ENCODE results near the gene CPD. TPM values are rescaled to one million over a fixed set of nuclear protein-coding genes. Genes with fewer than 3 reads are reported as not detected.

CPD gene
- total and polyA plus RNA-seq, 2 of the 13 experiments (the other 11 are each of a cell fraction or from before 2014, with no cell fraction given), result 46.1 to 72.3 TPM

GRCh38 chr17:30351735-30352134 lies 27.0 kb upstream of the CPD start:
- Histone ChIP-seq H2AFZ (ENCODE audit: low read length) (no peak overlapping the region), H3K4me3 (replicated peaks in 1 of 3; ENCODE audit: insufficient read depth in 1 of 3, low read depth in 2 of 3, low read length in 3 of 3) (no peak overlapping the region), H3K27ac (ENCODE audit: extremely low read length, insufficient read depth, low read length) (no peak overlapping the region), H3K9ac (ENCODE audit: insufficient read depth, low read depth, low read length) (no peak overlapping the region), H4K20me1 (ENCODE audit: insufficient read depth, low read length) (no peaks in the 10 kb centered on the region), H3K36me3 (replicated peaks in 1 of 2; ENCODE audit: control insufficient read depth in 1 of 2, insufficient read depth in 2 of 2, low read length in 2 of 2) (no peaks in the 10 kb centered on the region), H3K27me3 (ENCODE audit: control insufficient read depth in 1 of 2, insufficient read depth in 2 of 2, low read length in 2 of 2) (no peaks in the 10 kb centered on the region), H3K79me2 (ENCODE audit: insufficient read depth, low read length) (no peaks in the 10 kb centered on the region), H3K4me2 (ENCODE audit: low read depth, low read length) (no peak overlapping the region), H3K9me3 (ENCODE audit: low read length) (no peaks in the 10 kb centered on the region), H3K4me1 (ENCODE audit: insufficient read depth, low read length) (peaks cover 58% of the 10 kb centered on the region)
- in situ Hi-C loops (cut with HindIII; ENCODE audit: extremely low pct_ligation_motif_present, low pct_unique_long_range_greater_than_20kb), result no loop called here
- TF ChIP-seq SRY (CRISPR knock-in tag; IDR thresholded peaks at IDR 0.05) (no peak), PRDM4 (CRISPR knock-in tag; IDR thresholded peaks at IDR 0.05; ENCODE audit: borderline replicate concordance) (no peak), ZNF768 (CRISPR knock-in tag; IDR thresholded peaks at IDR 0.05) (no peak), DR1 (CRISPR knock-in tag; IDR thresholded peaks at IDR 0.05) (no peak), ZNF7 (CRISPR knock-in tag; IDR thresholded peaks at IDR 0.05) (peak; percentile 94), ZBTB20 (CRISPR knock-in tag; IDR thresholded peaks at IDR 0.05; ENCODE audit: borderline replicate concordance, low read depth) (no peak)
- TF ChIP-seq, protein P1, sequence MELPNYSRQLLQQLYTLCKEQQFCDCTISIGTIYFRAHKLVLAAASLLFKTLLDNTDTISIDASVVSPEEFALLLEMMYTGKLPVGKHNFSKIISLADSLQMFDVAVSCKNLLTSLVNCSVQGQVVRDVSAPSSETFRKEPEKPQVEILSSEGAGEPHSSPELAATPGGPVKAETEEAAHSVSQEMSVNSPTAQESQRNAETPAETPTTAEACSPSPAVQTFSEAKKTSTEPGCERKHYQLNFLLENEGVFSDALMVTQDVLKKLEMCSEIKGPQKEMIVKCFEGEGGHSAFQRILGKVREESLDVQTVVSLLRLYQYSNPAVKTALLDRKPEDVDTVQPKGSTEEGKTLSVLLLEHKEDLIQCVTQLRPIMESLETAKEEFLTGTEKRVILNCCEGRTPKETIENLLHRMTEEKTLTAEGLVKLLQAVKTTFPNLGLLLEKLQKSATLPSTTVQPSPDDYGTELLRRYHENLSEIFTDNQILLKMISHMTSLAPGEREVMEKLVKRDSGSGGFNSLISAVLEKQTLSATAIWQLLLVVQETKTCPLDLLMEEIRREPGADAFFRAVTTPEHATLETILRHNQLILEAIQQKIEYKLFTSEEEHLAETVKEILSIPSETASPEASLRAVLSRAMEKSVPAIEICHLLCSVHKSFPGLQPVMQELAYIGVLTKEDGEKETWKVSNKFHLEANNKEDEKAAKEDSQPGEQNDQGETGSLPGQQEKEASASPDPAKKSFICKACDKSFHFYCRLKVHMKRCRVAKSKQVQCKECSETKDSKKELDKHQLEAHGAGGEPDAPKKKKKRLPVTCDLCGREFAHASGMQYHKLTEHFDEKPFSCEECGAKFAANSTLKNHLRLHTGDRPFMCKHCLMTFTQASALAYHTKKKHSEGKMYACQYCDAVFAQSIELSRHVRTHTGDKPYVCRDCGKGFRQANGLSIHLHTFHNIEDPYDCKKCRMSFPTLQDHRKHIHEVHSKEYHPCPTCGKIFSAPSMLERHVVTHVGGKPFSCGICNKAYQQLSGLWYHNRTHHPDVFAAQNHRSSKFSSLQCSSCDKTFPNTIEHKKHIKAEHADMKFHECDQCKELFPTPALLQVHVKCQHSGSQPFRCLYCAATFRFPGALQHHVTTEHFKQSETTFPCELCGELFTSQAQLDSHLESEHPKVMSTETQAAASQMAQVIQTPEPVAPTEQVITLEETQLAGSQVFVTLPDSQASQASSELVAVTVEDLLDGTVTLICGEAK (IDR thresholded peaks at IDR 0.05), result peak; percentile 53
- TF ChIP-seq, protein P1 (CRISPR knock-in tag; IDR thresholded peaks at IDR 0.05), result no peak
- CTCF ChIA-PET (ENCODE audit: low intra/inter-chr PET ratio, low total read pairs), result no interaction called here
- ATAC-seq, result no peak
- POLR2A ChIA-PET, result interaction anchor here (1.0 kb wide), 1 partner anchor 14 kb away, joined by 3 read pairs; no protein-coding TSS in a partner anchor
- intact Hi-C loops (cut with micrococcal nuclease; ENCODE audit: unreplicated experiment), result loop anchor here (1.0 kb wide), 1 partner anchor 7 kb away; no protein-coding TSS in a partner anchor
- DNase-seq (ENCODE audit: low spot score), result no peak
- no TSS peak for BruUV-seq (replicated peaks)
- FAIRE-seq, result no peak
- 27% methylated on average over 2 of the region's 2 CpGs for WGBS (ENCODE audit: low lambda C conversion rate)
